ENCODE measurements around the gene BCL6B. TPM values are rescaled to one million over a fixed set of nuclear protein-coding genes. Genes with fewer than 3 reads are reported as not detected.

The BCL6B gene
- total RNA-seq, 2 donors from 2014 or later = 2.9 to 7.0 TPM

DNA sequence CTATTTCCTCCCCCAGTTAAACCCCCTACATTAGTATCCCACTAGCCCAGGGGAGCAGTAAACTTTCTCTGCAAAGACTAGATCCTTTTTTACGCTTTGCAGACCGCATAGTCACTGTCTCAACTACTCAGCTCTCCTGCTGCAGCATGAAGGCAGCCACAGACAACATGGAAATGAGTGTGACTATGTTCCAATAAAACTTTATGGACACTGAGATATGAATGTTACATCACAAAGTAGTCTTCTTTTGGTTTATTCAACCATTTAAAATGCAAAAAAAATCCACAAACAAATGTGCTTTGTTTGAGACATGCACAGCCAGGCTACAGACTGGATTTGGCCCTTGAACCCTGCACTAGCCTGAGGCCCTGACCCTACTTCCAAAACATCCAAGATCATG, 12.3 kb upstream of the BCL6B start:
- Histone ChIP-seq H3K9me3 (ENCODE audit: control insufficient read depth, low read length) (no peaks in the 10 kb centered on the region), H3K27me3 (ENCODE audit: control insufficient read depth, insufficient read depth, low read length, poor library complexity, severe bottlenecking) (no peaks in the 10 kb centered on the region), H3K4me1 (ENCODE audit: control insufficient read depth, insufficient read depth, low read length) (no peaks in the 10 kb centered on the region), H3K9ac (ENCODE audit: extremely low read depth, low read length, poor library complexity, severe bottlenecking) (no peak overlapping the region), H3K4me3 (ENCODE audit: low read length) (peak overlapping the region; percentile 100), H3K27ac (ENCODE audit: low read depth, low read length) (no peak overlapping the region), H3K36me3 (ENCODE audit: control insufficient read depth, insufficient read depth, low read length) (peaks cover 8% of the 10 kb centered on the region)
- Mint-ChIP-seq H3K27me3 (ENCODE audit: insufficient read depth) (no peaks in the 10 kb centered on the region), H3K27ac (no peak overlapping the region), H3K4me1 (peaks cover 21% of the 10 kb centered on the region), H3K4me3 (peak overlapping the region; percentile 94), H3K9me3 (no peaks in the 10 kb centered on the region), H3K36me3 (ENCODE audit: low read depth) (peaks cover 14% of the 10 kb centered on the region)
- no peak for TF ChIP-seq CTCF (conservative IDR thresholded peaks at IDR 0.05)
- no peak for DNase-seq
- WGBS, 2 experiments (ENCODE audit: insufficient coverage in 1 of 2, insufficient read length in 1 of 2) = 95% methylated on average over 2 of the region's 2 CpGs; no CpG with 5 or more reads in 1 of the 2 experiments

GRCh38 chr17:7011415-7011814, 11.4 kb upstream of the BCL6B start:
- Histone ChIP-seq H3K4me1 (ENCODE audit: control insufficient read depth, insufficient read depth, low read length) (no peaks in the 10 kb centered on the region), H3K27ac (ENCODE audit: low read depth, low read length) (no peak overlapping the region), H3K9me3 (ENCODE audit: control insufficient read depth, low read length) (no peaks in the 10 kb centered on the region), H3K4me3 (ENCODE audit: low read length) (peak overlapping the region; percentile 100), H3K9ac (ENCODE audit: extremely low read depth, low read length, poor library complexity, severe bottlenecking) (peak overlapping the region; percentile 96), H3K36me3 (ENCODE audit: control insufficient read depth, insufficient read depth, low read length) (peaks cover 8% of the 10 kb centered on the region), H3K27me3 (ENCODE audit: control insufficient read depth, insufficient read depth, low read length, poor library complexity, severe bottlenecking) (no peaks in the 10 kb centered on the region)
- Mint-ChIP-seq H3K36me3 (ENCODE audit: low read depth) (peaks cover 14% of the 10 kb centered on the region), H3K9me3 (no peaks in the 10 kb centered on the region), H3K27ac (peak overlapping the region; percentile 100), H3K4me3 (peak overlapping the region; percentile 94), H3K27me3 (ENCODE audit: insufficient read depth) (no peaks in the 10 kb centered on the region), H3K4me1 (peaks cover 21% of the 10 kb centered on the region)
- no peak for DNase-seq
- TF ChIP-seq CTCF (conservative IDR thresholded peaks at IDR 0.05) = no peak
- 80% methylated on average over 8 to 14 of the region's 14 CpGs for WGBS, 2 experiments (ENCODE audit: insufficient coverage in 1 of 2, insufficient read length in 1 of 2)

DNA sequence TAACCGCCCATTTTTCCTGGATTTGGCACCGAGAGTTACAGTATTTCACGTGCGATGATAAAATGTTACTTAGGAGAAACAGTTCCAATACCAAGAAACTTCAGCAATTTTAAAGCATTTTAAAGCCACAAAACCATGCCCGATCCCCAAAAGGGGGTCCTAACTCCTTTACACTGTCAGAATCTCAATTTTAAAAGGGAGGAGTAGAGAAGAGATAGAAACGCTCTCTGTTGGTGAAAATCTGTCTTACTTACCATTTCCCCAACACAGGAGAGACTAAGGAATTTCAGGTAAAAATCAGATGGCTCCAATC, 11.0 kb upstream of the BCL6B start:
- H3K27me3 ChIP-seq (ENCODE audit: control insufficient read depth, insufficient read depth, low read length, poor library complexity, severe bottlenecking) = no peaks in the 10 kb centered on the region
- no peaks in the 10 kb centered on the region for H3K9me3 ChIP-seq (ENCODE audit: control insufficient read depth, low read length)
- H3K36me3 Mint-ChIP-seq (ENCODE audit: low read depth) = peaks cover 18% of the 10 kb centered on the region
- H3K27ac ChIP-seq (ENCODE audit: low read depth, low read length) = peak overlapping the region; percentile 100
- H3K4me1 ChIP-seq (ENCODE audit: control insufficient read depth, insufficient read depth, low read length) = no peaks in the 10 kb centered on the region
- peak overlapping the region; percentile 96 for H3K9ac ChIP-seq (ENCODE audit: extremely low read depth, low read length, poor library complexity, severe bottlenecking)
- peak overlapping the region; percentile 100 for H3K4me3 ChIP-seq (ENCODE audit: low read length)
- peak overlapping the region; percentile 94 for H3K4me3 Mint-ChIP-seq
- peaks cover 21% of the 10 kb centered on the region for H3K4me1 Mint-ChIP-seq
- H3K36me3 ChIP-seq (ENCODE audit: control insufficient read depth, insufficient read depth, low read length) = peaks cover 8% of the 10 kb centered on the region
- WGBS, 2 experiments (ENCODE audit: insufficient coverage in 1 of 2, insufficient read length in 1 of 2) = 9% methylated on average over 4 of the region's 6 CpGs; no CpG with 5 or more reads in 1 of the 2 experiments
- no peaks in the 10 kb centered on the region for H3K27me3 Mint-ChIP-seq (ENCODE audit: insufficient read depth)
- no peak for TF ChIP-seq CTCF (conservative IDR thresholded peaks at IDR 0.05)
- DNase-seq = peak; percentile 38
- H3K27ac Mint-ChIP-seq = peak overlapping the region; percentile 100
- H3K9me3 Mint-ChIP-seq = no peaks in the 10 kb centered on the region
